Activated CD4-positive, alpha-beta memory T cell treated with anti-CD3 and anti-CD28 coated beads, Interleukin-2, amount 10 ng/mL, durations not matched to agents 7 days and 5 days (primary cell): ENCODE measurements around the gene MED10. TPM values are rescaled to one million over a fixed set of nuclear protein-coding genes. Genes with fewer than 3 reads are reported as not detected.

Source experiments
- total RNA-seq, 2 experiments: library from RNA; stranded (reverse); gene quantifications; one replicate each; pipeline ENCODE4 v1.2.3, GENCODE V29; 2021

MED10 gene
- total RNA-seq, 2 experiments from 2014 or later: 50.1 to 52.9 TPM

Other genes with a start within 250 kb of the MED10 start
- gene UBE2QL1, start 70.3 kb upstream of the MED10 start, total RNA-seq: under 1 TPM; 0.10 TPM